Gastroesophageal sphincter (tissue), 4 donors: Measurements from ENCODE around the gene RPL13. TPM values are rescaled to one million over a fixed set of nuclear protein-coding genes. Genes with fewer than 3 reads are reported as not detected.
A peak's percentile ranks its signal among the peaks of the same experiment; 100 is the strongest.

Experiments used
- ATAC-seq: fragments of 150-250 bp; one replicate; pipeline ENCODE4 v1.9.1; 2016; ENCODE audit warnings: mild to moderate bottlenecking, moderate library complexity
- H3K27ac ChIP-seq, 4 donors: fragments of 200-600 bp; sonication (generic) in 3 of 4; 1 replicate in 3 of 4; 2 replicates in 1 of 4; pipeline ENCODE4 v1.5.1; 2016 to 2019
- H3K27me3 ChIP-seq: fragments of 200-600 bp; sonication (generic); one replicate; pipeline ENCODE4 v1.5.1; 2019
- H3K36me3 ChIP-seq, 2 donors: fragments of 200-600 bp; sonication (generic); one replicate each; pipeline ENCODE4 v1.5.1; 2019; ENCODE audit warnings: control low read depth in 1 of 2
- H3K4me1 ChIP-seq, 3 donors: fragments of 200-600 bp; sonication (generic); 1 replicate in 2 of 3; 2 replicates in 1 of 3; pipeline ENCODE4 v1.5.1; 2016 to 2019; ENCODE audit warnings: control low read depth in 2 of 3
- H3K4me3 ChIP-seq, 2 donors: fragments of 200-600 bp; sonication (generic); one replicate each; pipeline ENCODE4 v1.5.1; 2019; ENCODE audit warnings: mild to moderate bottlenecking in 1 of 2, moderate library complexity in 1 of 2
- H3K9me3 ChIP-seq, 3 donors: fragments of 200-600 bp; sonication (generic); one replicate each; pipeline ENCODE4 v1.5.1; 2017 to 2019; ENCODE audit warnings: control low read depth in 2 of 3
- EP300 ChIP-seq: sonication (generic); formaldehyde crosslinking; IDR thresholded peaks from one replicate; pipeline ENCODE4 v1.6.1; 2017; ENCODE audit warnings: antibody characterized with exemption, mild to moderate bottlenecking
- POLR2A ChIP-seq, 2 donors: fragments of 450-650 bp; IDR thresholded peaks; one replicate each; pipeline ENCODE4 v1.6.1; 2017; ENCODE audit warnings: antibody characterized with exemption in 2 of 2, mild to moderate bottlenecking in 2 of 2, moderate library complexity in 1 of 2
- POLR2AphosphoS5 ChIP-seq: sonication (generic); formaldehyde crosslinking; IDR thresholded peaks from one replicate; pipeline ENCODE4 v1.6.1; 2017; ENCODE audit warnings: antibody characterized with exemption
- WGBS, 2 donors: methylation state at CpG; one replicate each; pipeline ENCODE4 v1.1.5; 2018; ENCODE audit warnings: low coverage in 1 of 2; 5-methylcytosine and 5-hydroxymethylcytosine counted together
- small RNA-seq, 4 donors: library from RNA; depleted of rRNA; stranded (forward); fragments of <200 nt; gene quantifications; one replicate each; pipeline ENCODE3, GENCODE V24; 2016
- total RNA-seq, 4 donors: library from RNA; depleted of rRNA; stranded (reverse); fragments of >200 nt; gene quantifications; one replicate each; pipeline ENCODE4 v1.1.0, GENCODE V29; 2016
- TF ChIP-seq, protein P1 (sequence below), 4 experiments: fragments of 200-600 bp in 2 of 4; fragments of 450-650 bp in 2 of 4; sonication (generic) in 1 of 4; IDR thresholded peaks; one replicate each; pipeline ENCODE4 v1.5.1; 2017 to 2019; ENCODE audit warnings: antibody characterized with exemption in 4 of 4, mild to moderate bottlenecking in 2 of 4, moderate library complexity in 2 of 4

The RPL13 gene
- total RNA-seq, 4 donors from 2014 or later, result 2,888 to 7,342 (median 4,676) TPM

DNA sequence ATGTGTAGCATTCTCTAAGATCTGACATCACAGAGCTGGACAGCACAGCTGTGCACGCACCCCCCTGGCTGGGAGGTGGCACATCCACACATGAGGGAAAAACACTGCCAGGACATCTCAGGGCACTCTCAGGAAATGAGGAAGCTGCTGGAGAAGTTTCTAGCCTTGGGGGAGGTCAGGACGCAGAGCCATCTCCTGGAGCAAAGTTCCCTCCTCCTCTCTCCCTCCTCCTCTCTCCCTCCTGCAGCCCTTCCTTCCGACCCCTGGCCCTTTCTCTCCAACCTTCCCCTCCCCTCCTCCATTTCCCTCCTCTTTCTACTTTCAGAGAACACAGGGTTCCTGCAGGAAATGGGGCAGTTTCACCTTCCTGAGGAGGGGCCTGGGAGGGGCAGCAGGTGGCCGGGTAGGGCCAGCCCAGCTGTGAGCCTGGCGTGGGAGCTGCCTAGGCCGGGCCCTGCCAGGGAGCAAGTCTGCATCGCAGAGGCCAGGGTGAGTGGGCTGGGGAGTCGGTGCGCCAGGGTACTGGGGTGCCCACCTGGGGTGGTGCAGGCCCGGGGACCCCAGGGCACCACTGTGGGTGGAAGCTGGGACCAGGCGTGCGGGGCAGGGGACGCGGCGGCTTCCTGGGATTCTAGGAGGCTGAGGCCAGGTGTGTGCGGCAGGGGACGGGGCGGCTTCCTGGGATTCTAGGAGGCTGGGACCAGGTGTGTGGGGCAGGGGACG is 52.9 kb downstream of the RPL13 start, which contains the start of gene DPEP1:
Gene DPEP1, plus strand, starts transcription at position 412 of the 723 bp plus-strand sequence. CDS start 16,769 bp downstream, outside the sequence.
- 40 to 52% methylated on average over 2 to 4 of the region's 19 CpGs for WGBS, 2 donors
- TF ChIP-seq POLR2A (IDR thresholded peaks at IDR 0.05) (no peak), POLR2AphosphoS5 (no peak), EP300 (no peak)
- TF ChIP-seq, protein P1, sequence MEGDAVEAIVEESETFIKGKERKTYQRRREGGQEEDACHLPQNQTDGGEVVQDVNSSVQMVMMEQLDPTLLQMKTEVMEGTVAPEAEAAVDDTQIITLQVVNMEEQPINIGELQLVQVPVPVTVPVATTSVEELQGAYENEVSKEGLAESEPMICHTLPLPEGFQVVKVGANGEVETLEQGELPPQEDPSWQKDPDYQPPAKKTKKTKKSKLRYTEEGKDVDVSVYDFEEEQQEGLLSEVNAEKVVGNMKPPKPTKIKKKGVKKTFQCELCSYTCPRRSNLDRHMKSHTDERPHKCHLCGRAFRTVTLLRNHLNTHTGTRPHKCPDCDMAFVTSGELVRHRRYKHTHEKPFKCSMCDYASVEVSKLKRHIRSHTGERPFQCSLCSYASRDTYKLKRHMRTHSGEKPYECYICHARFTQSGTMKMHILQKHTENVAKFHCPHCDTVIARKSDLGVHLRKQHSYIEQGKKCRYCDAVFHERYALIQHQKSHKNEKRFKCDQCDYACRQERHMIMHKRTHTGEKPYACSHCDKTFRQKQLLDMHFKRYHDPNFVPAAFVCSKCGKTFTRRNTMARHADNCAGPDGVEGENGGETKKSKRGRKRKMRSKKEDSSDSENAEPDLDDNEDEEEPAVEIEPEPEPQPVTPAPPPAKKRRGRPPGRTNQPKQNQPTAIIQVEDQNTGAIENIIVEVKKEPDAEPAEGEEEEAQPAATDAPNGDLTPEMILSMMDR (IDR thresholded peaks at IDR 0.05), result no peak

GRCh38 chr16:89613954-89614459 is 53.5 kb downstream of the RPL13 start:
- Histone ChIP-seq H3K27me3 (peaks cover 85% of the 10 kb centered on the region), H3K36me3 (no peaks in the 10 kb centered on the region), H3K4me1 (no peaks in the 10 kb centered on the region), H3K9me3 (no peaks in the 10 kb centered on the region), H3K4me3 (no peak overlapping the region), H3K27ac (no peak overlapping the region)
- ATAC-seq, result no peak
- 73 to 74% methylated on average over 4 to 6 of the region's 22 CpGs for WGBS, 2 donors
- TF ChIP-seq, protein P1 (IDR thresholded peaks at IDR 0.05), result no peak
- TF ChIP-seq POLR2A (IDR thresholded peaks at IDR 0.05) (no peak), POLR2AphosphoS5 (no peak), EP300 (no peak)

More for the DNA sequence above, 52.9 kb downstream of the RPL13 start, which contains the start of gene DPEP1:
- Histone ChIP-seq H3K27me3 (peaks cover 88% of the 10 kb centered on the region), H3K9me3 (no peaks in the 10 kb centered on the region), H3K36me3 (no peaks in the 10 kb centered on the region), H3K27ac (no peak within 1 kb of the TSS), H3K4me1 (no peaks in the 10 kb centered on the region), H3K4me3 (no peak within 1 kb of the TSS)
- peak; percentile 31 for ATAC-seq

Small RNAs within 50 kb of the gene (small RNA-seq; reads per million reads assigned to genes)
- gene SNORD68, result 0 reads per million in 4 donors

Other genes starting within 250 kb of the RPL13 start
- gene ANKRD11, start 70.1 kb upstream of the RPL13 start, total RNA-seq, result 100 to 1,000 TPM in 2 of 4 donors, 10 to 100 TPM in 2; 67.0 to 107 (median 88.9) TPM
- 100 to 1,000 TPM in 2 of 4 donors, 10 to 100 TPM in 2; 80.9 to 160 (median 98.2) TPM for gene SPG7, start 52.3 kb upstream of the RPL13 start, total RNA-seq
- gene CPNE7, start 15.1 kb downstream of the RPL13 start, total RNA-seq, result 1 to 10 TPM in 1 of 4 donors, under 1 TPM in 1, not detected in 2; 0.67 to 1.8 TPM
- gene DPEP1, start 53.0 kb downstream of the RPL13 start, total RNA-seq, result under 1 TPM in 1 of 4 donors, not detected in 3; 0.54 TPM
- 100 to 1,000 TPM in 1 of 4 donors, 10 to 100 TPM in 3; 54.5 to 101 (median 82.2) TPM for gene CHMP1A, start 97.0 kb downstream of the RPL13 start, total RNA-seq
- gene SPATA33, start 97.2 kb downstream of the RPL13 start, total RNA-seq, result 1 to 10 TPM; 1.7 to 5.3 (median 3.2) TPM
- 10 to 100 TPM; 24.1 to 44.0 (median 28.9) TPM for gene CDK10, start 126.0 kb downstream of the RPL13 start, total RNA-seq
- 10 to 100 TPM in 3 of 4 donors, 1 to 10 TPM in 1; 8.7 to 21.8 (median 13.2) TPM for gene SPATA2L, start 141.0 kb downstream of the RPL13 start, total RNA-seq
- gene VPS9D1, start 160.2 kb downstream of the RPL13 start, total RNA-seq, result 10 to 100 TPM in 1 of 4 donors, 1 to 10 TPM in 3; 4.4 to 10.1 (median 7.3) TPM
- 10 to 100 TPM; 16.7 to 45.8 (median 18.2) TPM for gene ZNF276, start 160.9 kb downstream of the RPL13 start, total RNA-seq